K562 (cell line): ENCODE measurements around the gene DHRS13. TPM values are rescaled to one million over a fixed set of nuclear protein-coding genes. Genes with fewer than 3 reads are reported as not detected.

ENCODE experiments used
- FOS ChIP-seq: IDR thresholded peaks from 3 replicates; pipeline ENCODE4 v1.6.1; 2011; ENCODE audit not compliant: insufficient read length; ENCODE audit errors: extremely low read depth
- HNRNPK ChIP-seq: fragments of 200-400 bp; formaldehyde crosslinking; IDR thresholded peaks from one replicate; pipeline ENCODE4 v1.6.1; 2018; ENCODE audit warnings: mild to moderate bottlenecking, low read depth, low read length; ENCODE audit not compliant: poor library complexity, severe bottlenecking
- KAT7 ChIP-seq: sonication (generic); formaldehyde crosslinking; IDR thresholded peaks from 2 replicates; pipeline ENCODE4 v1.8.0; 2022; ENCODE audit warnings: missing genetic modification reagents, mild to moderate bottlenecking, borderline replicate concordance
- MAFK ChIP-seq: IDR thresholded peaks from 2 replicates; pipeline ENCODE4 v1.6.1; 2011; ENCODE audit warnings: low read length, improper control_type of control experiment
- RBBP5 ChIP-seq: fragments of 200-600 bp; sonication (generic); IDR thresholded peaks from 2 replicates; pipeline ENCODE4 v1.6.1; 2012; ENCODE audit warnings: borderline replicate concordance, mild to moderate bottlenecking, low read length, control low read depth, inconsistent platforms; ENCODE audit not compliant: insufficient read depth, poor library complexity, severe bottlenecking
- SP2 ChIP-seq: IDR thresholded peaks from 2 replicates; pipeline ENCODE4 v1.6.1; 2011; ENCODE audit warnings: mild to moderate bottlenecking, low read depth, low read length, moderate library complexity; ENCODE audit not compliant: poor library complexity, severe bottlenecking; ENCODE audit errors: extremely low read depth
- TCF7L2 ChIP-seq: fragments of 150-350 bp; IDR thresholded peaks from 2 replicates; pipeline ENCODE4 v1.6.1; 2016; ENCODE audit warnings: low read depth, mild to moderate bottlenecking, low read length, moderate library complexity
- ZC3H11A ChIP-seq: IDR thresholded peaks from 2 replicates; pipeline ENCODE4 v1.6.1; 2012; ENCODE audit warnings: low read depth, low read length, improper control_type of control experiment
- ZNF316 ChIP-seq: fragments of 450-650 bp; IDR thresholded peaks from 2 replicates; pipeline ENCODE4 v1.6.1; 2016
- polyA plus RNA-seq, 8 experiments: library from polyadenylated mRNA; depleted of rRNA in 4 of 8; stranded (reverse) in 5 of 8; unstranded in 3 of 8; fragments of >200 nt; fragmentation: Nextera tagmentation in 2 of 8; fragmentation: Illumina TruSeq in 1 of 8; extraction: Ambion mirVana in 2 of 8; extraction: Trizol in 1 of 8; gene quantifications; 2 replicates each; pipeline versions ENCODE4 v1.2.1 to v1.2.3, GENCODE V29; 2011 to 2014; ENCODE audit warnings: inconsistent platforms in 1 of 8, missing spikeins in 1 of 8
- total RNA-seq, 7 experiments: library from RNA; depleted of rRNA in 6 of 7; stranded (reverse); fragments of >200 nt in 6 of 7; fragmentation: Illumina TruSeq in 2 of 7; extraction: Trizol in 2 of 7; gene quantifications; 2 replicates each; pipeline versions ENCODE4 v1.2.1 to v1.2.3, GENCODE V29; 2011 to 2021; ENCODE audit warnings: low replicate concordance in 1 of 7
- TF ChIP-seq, protein P1 (sequence below): fragments of 250-450 bp; sonication (Bioruptor Pico); IDR thresholded peaks from 2 replicates; pipeline ENCODE4 v1.4.0; 2020
- TF ChIP-seq, protein P2 (sequence below): fragments of 250-450 bp; sonication (Bioruptor Pico); IDR thresholded peaks from 2 replicates; pipeline ENCODE4 v1.6.1; 2021; ENCODE audit warnings: mild to moderate bottlenecking
- TF ChIP-seq, protein P3 (sequence below): sonication (generic); formaldehyde crosslinking; IDR thresholded peaks from 2 replicates; pipeline ENCODE4 v1.4.0; 2020; ENCODE audit warnings: mild to moderate bottlenecking, missing genetic modification reagents
- TF ChIP-seq, protein P4 (sequence below): IDR thresholded peaks from 2 replicates; pipeline ENCODE4 v1.6.1; 2014; ENCODE audit warnings: antibody characterized with exemption
- TF ChIP-seq, protein P5 (sequence below): sonication (generic); formaldehyde crosslinking; IDR thresholded peaks from 2 replicates; pipeline ENCODE4 v1.8.0; 2022; ENCODE audit warnings: missing genetic modification reagents, mild to moderate bottlenecking, moderate library complexity, borderline replicate concordance

The DHRS13 gene
- total and polyA plus RNA-seq, 9 of the 15 experiments (the other 6 are each of a cell fraction or from before 2014, with no cell fraction given) = 0.32 to 52.3 (median 34.3) TPM; not detected in 1

DNA sequence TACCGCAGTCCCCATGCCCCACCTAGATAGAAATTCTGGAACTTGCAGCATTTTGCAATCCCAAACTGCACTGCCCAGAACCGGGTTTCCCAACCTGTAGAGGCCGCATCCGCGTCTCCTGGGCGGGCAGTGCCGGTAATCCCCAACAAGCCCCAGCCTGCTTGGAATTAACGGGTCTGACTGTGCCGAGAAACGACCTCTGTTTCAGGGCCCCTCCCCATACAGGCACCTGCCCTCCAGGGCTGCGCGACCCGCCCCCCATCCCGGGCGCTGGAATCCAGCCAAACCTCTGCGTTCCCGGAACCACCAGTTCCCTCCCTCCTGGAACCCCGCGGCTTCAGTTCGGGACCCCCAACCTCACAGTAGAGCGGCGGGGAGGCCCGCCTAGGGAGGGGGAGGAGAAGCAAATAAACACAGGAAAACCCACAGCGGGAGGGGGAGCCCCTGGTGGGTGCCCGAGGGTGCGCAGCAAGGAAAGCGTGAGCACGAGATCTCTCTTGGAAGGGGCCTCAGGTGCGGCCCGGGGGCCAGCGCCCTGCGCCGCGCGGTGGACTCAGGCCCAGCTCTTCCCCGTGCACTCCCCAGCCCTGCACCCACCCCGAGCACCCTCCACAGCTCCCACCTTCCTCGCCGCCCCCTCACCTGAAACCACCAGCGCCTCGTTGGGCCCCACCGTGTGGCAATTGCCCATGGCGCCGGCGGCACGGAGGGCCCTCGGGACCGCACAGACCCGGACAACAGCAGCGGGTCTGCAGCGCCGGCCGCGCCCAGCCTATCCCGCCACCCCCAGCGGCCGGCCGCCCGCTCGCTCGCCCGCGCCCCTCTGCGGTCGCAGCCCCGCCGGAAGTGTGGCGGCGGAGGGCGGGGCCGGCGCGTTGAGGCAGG is 5.8 kb downstream of the DHRS13 start, which contains the start of gene FLOT2 (continued):
- TF ChIP-seq, protein P1, sequence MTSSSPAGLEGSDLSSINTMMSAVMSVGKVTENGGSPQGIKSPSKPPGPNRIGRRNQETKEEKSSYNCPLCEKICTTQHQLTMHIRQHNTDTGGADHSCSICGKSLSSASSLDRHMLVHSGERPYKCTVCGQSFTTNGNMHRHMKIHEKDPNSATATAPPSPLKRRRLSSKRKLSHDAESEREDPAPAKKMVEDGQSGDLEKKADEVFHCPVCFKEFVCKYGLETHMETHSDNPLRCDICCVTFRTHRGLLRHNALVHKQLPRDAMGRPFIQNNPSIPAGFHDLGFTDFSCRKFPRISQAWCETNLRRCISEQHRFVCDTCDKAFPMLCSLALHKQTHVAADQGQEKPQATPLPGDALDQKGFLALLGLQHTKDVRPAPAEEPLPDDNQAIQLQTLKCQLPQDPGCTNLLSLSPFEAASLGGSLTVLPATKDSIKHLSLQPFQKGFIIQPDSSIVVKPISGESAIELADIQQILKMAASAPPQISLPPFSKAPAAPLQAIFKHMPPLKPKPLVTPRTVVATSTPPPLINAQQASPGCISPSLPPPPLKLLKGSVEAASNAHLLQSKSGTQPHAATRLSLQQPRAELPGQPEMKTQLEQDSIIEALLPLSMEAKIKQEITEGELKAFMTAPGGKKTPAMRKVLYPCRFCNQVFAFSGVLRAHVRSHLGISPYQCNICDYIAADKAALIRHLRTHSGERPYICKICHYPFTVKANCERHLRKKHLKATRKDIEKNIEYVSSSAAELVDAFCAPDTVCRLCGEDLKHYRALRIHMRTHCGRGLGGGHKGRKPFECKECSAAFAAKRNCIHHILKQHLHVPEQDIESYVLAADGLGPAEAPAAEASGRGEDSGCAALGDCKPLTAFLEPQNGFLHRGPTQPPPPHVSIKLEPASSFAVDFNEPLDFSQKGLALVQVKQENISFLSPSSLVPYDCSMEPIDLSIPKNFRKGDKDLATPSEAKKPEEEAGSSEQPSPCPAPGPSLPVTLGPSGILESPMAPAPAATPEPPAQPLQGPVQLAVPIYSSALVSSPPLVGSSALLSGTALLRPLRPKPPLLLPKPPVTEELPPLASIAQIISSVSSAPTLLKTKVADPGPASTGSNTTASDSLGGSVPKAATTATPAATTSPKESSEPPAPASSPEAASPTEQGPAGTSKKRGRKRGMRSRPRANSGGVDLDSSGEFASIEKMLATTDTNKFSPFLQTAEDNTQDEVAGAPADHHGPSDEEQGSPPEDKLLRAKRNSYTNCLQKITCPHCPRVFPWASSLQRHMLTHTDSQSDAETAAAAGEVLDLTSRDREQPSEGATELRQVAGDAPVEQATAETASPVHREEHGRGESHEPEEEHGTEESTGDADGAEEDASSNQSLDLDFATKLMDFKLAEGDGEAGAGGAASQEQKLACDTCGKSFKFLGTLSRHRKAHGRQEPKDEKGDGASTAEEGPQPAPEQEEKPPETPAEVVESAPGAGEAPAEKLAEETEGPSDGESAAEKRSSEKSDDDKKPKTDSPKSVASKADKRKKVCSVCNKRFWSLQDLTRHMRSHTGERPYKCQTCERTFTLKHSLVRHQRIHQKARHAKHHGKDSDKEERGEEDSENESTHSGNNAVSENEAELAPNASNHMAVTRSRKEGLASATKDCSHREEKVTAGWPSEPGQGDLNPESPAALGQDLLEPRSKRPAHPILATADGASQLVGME (CRISPR knock-in tag) = peak; percentile 9; the same call in 1 of the 2 replicates
- TF ChIP-seq, protein P2, sequence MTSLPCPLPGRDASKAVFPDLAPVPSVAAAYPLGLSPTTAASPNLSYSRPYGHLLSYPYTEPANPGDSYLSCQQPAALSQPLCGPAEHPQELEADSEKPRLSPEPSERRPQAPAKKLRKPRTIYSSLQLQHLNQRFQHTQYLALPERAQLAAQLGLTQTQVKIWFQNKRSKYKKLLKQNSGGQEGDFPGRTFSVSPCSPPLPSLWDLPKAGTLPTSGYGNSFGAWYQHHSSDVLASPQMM (CRISPR knock-in tag) = no peak
- no peak for TF ChIP-seq MAFK
- 0 out of 2 replicates have a peak, but pooled peaks have one; percentile 58 for TF ChIP-seq KAT7 (CRISPR knock-in tag)
- TF ChIP-seq ZNF316 = no peak
- no peak for TF ChIP-seq SP2
- TF ChIP-seq ZC3H11A = no peak
- TF ChIP-seq, protein P3, sequence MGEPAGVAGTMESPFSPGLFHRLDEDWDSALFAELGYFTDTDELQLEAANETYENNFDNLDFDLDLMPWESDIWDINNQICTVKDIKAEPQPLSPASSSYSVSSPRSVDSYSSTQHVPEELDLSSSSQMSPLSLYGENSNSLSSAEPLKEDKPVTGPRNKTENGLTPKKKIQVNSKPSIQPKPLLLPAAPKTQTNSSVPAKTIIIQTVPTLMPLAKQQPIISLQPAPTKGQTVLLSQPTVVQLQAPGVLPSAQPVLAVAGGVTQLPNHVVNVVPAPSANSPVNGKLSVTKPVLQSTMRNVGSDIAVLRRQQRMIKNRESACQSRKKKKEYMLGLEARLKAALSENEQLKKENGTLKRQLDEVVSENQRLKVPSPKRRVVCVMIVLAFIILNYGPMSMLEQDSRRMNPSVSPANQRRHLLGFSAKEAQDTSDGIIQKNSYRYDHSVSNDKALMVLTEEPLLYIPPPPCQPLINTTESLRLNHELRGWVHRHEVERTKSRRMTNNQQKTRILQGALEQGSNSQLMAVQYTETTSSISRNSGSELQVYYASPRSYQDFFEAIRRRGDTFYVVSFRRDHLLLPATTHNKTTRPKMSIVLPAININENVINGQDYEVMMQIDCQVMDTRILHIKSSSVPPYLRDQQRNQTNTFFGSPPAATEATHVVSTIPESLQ (CRISPR knock-in tag) = peak; percentile 84; the same call in 1 of the 2 replicates
- TF ChIP-seq FOS = no peak
- TF ChIP-seq, protein P4, sequence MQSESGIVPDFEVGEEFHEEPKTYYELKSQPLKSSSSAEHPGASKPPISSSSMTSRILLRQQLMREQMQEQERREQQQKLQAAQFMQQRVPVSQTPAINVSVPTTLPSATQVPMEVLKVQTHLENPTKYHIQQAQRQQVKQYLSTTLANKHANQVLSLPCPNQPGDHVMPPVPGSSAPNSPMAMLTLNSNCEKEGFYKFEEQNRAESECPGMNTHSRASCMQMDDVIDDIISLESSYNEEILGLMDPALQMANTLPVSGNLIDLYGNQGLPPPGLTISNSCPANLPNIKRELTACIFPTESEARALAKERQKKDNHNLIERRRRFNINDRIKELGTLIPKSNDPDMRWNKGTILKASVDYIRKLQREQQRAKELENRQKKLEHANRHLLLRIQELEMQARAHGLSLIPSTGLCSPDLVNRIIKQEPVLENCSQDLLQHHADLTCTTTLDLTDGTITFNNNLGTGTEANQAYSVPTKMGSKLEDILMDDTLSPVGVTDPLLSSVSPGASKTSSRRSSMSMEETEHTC = no peak; the same call in 1 of the 2 replicates
- no peak for TF ChIP-seq TCF7L2
- no peak for TF ChIP-seq RBBP5
- no peak for TF ChIP-seq HNRNPK
- TF ChIP-seq, protein P5, sequence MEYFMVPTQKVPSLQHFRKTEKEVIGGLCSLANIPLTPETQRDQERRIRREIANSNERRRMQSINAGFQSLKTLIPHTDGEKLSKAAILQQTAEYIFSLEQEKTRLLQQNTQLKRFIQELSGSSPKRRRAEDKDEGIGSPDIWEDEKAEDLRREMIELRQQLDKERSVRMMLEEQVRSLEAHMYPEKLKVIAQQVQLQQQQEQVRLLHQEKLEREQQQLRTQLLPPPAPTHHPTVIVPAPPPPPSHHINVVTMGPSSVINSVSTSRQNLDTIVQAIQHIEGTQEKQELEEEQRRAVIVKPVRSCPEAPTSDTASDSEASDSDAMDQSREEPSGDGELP (CRISPR knock-in tag) = no peak
